GM18498 (cell line): ENCODE measurements around the gene NUDT21.
"Not testable (repeated sequence)": the region's sequence is repeated elsewhere in the genome, so short reads cannot be mapped to it uniquely, and the experiment has no call there.

Source experiments
- ATAC-seq: cut with Tn5 transposase; IDR thresholded peaks from one replicate; pipeline ENCODE4 v1.9.1; 2021; ENCODE audit warnings: mild to moderate bottlenecking, moderate library complexity; ENCODE audit not compliant: unreplicated experiment

NUDT21 gene

DNA sequence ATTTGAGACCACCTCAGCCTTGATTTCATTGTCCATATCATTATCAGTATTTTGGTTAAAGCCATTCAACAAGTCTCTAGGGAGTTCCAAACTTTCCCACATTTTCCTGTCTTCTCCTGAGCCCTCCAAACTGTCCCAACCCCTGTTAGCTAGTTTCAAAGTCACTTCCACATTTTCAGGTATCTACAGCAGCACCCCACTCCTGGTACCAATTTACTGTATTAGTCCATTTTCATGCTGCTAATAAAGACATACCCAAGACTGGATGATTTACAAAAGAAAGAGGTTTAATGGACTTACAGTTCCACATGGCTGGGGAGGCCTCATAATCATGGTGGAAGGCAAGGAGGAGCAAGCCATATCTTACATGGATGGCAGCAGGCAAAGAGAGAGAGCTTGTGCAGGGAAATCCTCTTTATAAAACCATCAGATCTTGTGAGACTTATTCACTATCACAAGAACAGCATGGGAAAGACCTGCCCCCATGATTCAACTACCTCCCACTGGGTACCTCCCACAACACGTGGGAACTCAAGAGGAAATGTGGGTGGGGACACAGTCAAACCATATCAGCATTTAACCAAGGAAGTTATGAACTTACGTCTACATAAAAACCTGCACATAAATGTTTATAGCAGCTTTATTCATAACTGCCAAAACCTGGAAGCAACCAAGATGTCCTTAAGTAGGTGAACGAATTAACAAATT lies 70.2 kb downstream of the NUDT21 start:
- not testable (repeated sequence) for ATAC-seq
